B cell (primary cell): ENCODE measurements around the gene TAF11. TPM values are rescaled to one million over a fixed set of nuclear protein-coding genes. Genes with fewer than 3 reads are reported as not detected.

ENCODE experiments used
- ATAC-seq: fragments of 200-7000 bp; cut with Tn5 transposase; one replicate; pipeline ENCODE4 v1.10.0; 2021; ENCODE audit warnings: low read depth, mild to moderate bottlenecking, moderate number of reproducible peaks, moderate library complexity
- CTCF ChIA-PET: fragments of 350-600 bp; sonication (Branson Sonifier 250); formaldehyde crosslinking; loops from one replicate; lab custom pipeline; 2021; ENCODE audit warnings: antibody characterized with exemption, inconsistent platforms; lab: Charles Lee
- POLR2A ChIA-PET: fragments of 350-600 bp; sonication (Branson Sonifier 250); formaldehyde crosslinking; loops from one replicate; lab custom pipeline; 2021; ENCODE audit warnings: antibody characterized with exemption; lab: Charles Lee
- DNase-seq: peaks from one replicate; pipeline ENCODE4 v3.0.0; 2013
- H2AFZ ChIP-seq: 2 replicates; pipeline ENCODE4 v1.6.1; 2012; ENCODE audit warnings: mild to moderate bottlenecking, low read depth, low read length; ENCODE audit not compliant: insufficient read depth, poor library complexity, severe bottlenecking
- H3K27ac ChIP-seq, 2 donors: 1 replicate in 1 of 2; 2 replicates in 1 of 2; pipeline ENCODE4 v1.5.1; 2012 to 2013; ENCODE audit warnings: low read length in 2 of 2, mild to moderate bottlenecking in 2 of 2, moderate library complexity in 1 of 2
- H3K27me3 ChIP-seq, 4 experiments: fragments of 200-600 bp in 1 of 4; sonication (generic) in 1 of 4; replicated peaks in 1 of 4; 1 replicate in 2 of 4; 2 replicates in 2 of 4; pipeline versions ENCODE4 v1.6.1 to v1.7.0; 2013 to 2016; ENCODE audit warnings: low read length in 3 of 4, mild to moderate bottlenecking in 2 of 4, mixed read lengths in 1 of 4, moderate library complexity in 1 of 4; ENCODE audit not compliant: insufficient read depth in 4 of 4, control insufficient read depth in 3 of 4; ENCODE audit errors: control extremely low read depth in 1 of 4
- H3K36me3 ChIP-seq, 2 experiments: replicated peaks in 1 of 2; 1 replicate in 1 of 2; 2 replicates in 1 of 2; pipeline versions ENCODE4 v1.6.1 to v1.7.1; 2013; ENCODE audit warnings: low read length in 1 of 2; ENCODE audit not compliant: insufficient read depth in 2 of 2, control insufficient read depth in 1 of 2; ENCODE audit errors: control extremely low read depth in 1 of 2, extremely low read depth in 1 of 2
- H3K4me1 ChIP-seq, 2 donors: fragments of 200-600 bp in 1 of 2; sonication (generic) in 1 of 2; 1 replicate in 1 of 2; 2 replicates in 1 of 2; pipeline versions ENCODE4 v1.5.1 to v1.6.1; 2013 to 2017; ENCODE audit warnings: low read length in 2 of 2; ENCODE audit not compliant: control insufficient read depth in 2 of 2, insufficient read depth in 2 of 2
- H3K4me2 ChIP-seq: replicated peaks from 2 replicates; pipeline ENCODE3; 2012; ENCODE audit warnings: mild to moderate bottlenecking, low read depth, low read length; ENCODE audit not compliant: poor library complexity, severe bottlenecking
- H3K4me3 ChIP-seq, 5 experiments: fragments of 200-600 bp in 1 of 5; sonication (generic) in 1 of 5; 1 replicate in 3 of 5; 2 replicates in 2 of 5; pipeline versions ENCODE4 v1.5.1 to v1.7.0; 2011 to 2016; ENCODE audit warnings: low read length in 4 of 5, mild to moderate bottlenecking in 4 of 5, low read depth in 2 of 5, control low read depth in 1 of 5, moderate library complexity in 1 of 5; ENCODE audit not compliant: insufficient read depth in 1 of 5; ENCODE audit errors: control extremely low read depth in 1 of 5, extremely low read depth in 1 of 5
- H3K79me2 ChIP-seq: fragments of 200-600 bp; sonication (generic); one replicate; pipeline ENCODE4 v1.6.0; 2016; ENCODE audit warnings: low read length; ENCODE audit not compliant: control insufficient read depth, insufficient read depth
- H3K9ac ChIP-seq: fragments of 200-600 bp; sonication (generic); 2 replicates; pipeline ENCODE4 v1.6.1; 2017; ENCODE audit warnings: mild to moderate bottlenecking, low read length, moderate library complexity
- H3K9me3 ChIP-seq, 3 donors: one replicate each; pipeline versions ENCODE4 v1.6.1 to v1.7.1; 2013; ENCODE audit warnings: low read length in 2 of 3; ENCODE audit not compliant: control insufficient read depth in 2 of 3, insufficient read depth in 1 of 3; ENCODE audit errors: control extremely low read depth in 1 of 3
- H4K20me1 ChIP-seq: 2 replicates; pipeline ENCODE4 v1.6.0; 2012; ENCODE audit warnings: mild to moderate bottlenecking, low read length; ENCODE audit not compliant: insufficient read depth, control insufficient read depth, poor library complexity, severe bottlenecking
- H3K27ac Mint-ChIP-seq: one replicate; pipeline ENCODE4 v1.8.0; 2021; ENCODE audit warnings: mixed read lengths
- H3K27me3 Mint-ChIP-seq: one replicate; pipeline ENCODE4 v1.8.0; 2021; ENCODE audit warnings: mixed read lengths
- H3K4me1 Mint-ChIP-seq: one replicate; pipeline ENCODE4 v1.8.0; 2021; ENCODE audit warnings: mixed read lengths
- H3K4me3 Mint-ChIP-seq: one replicate; pipeline ENCODE4 v1.8.0; 2021; ENCODE audit warnings: mixed read lengths
- H3K9me3 Mint-ChIP-seq: one replicate; pipeline ENCODE4 v1.8.0; 2022; ENCODE audit warnings: mixed read lengths; ENCODE audit not compliant: insufficient read depth
- EZH2 ChIP-seq: IDR thresholded peaks from 2 replicates; pipeline ENCODE4 v1.6.1; 2012; ENCODE audit warnings: borderline replicate concordance, low read depth, mild to moderate bottlenecking, moderate library complexity, low read length; ENCODE audit not compliant: insufficient read depth, poor library complexity, severe bottlenecking
- WGBS: methylation state at CpG from one replicate; pipeline ENCODE4 v1.1.5; 2013; ENCODE audit warnings: missing lambda C conversion rate; ENCODE audit not compliant: insufficient coverage; 5-methylcytosine and 5-hydroxymethylcytosine counted together
- intact Hi-C: fragments of 100-400 bp; cut with micrococcal nuclease; formaldehyde crosslinking; loops from one replicate; pipeline ENCODE4 v1.10.0; 2022
- polyA plus RNA-seq: library from polyadenylated mRNA; depleted of rRNA; stranded (reverse); fragments of >200 nt; gene quantifications from 2 replicates; pipeline ENCODE4 v1.2.3, GENCODE V29; 2012
- total RNA-seq, 2 donors: library from RNA; stranded (reverse); fragments of 120-200 nt in 1 of 2; gene quantifications; 1 replicate in 1 of 2; 2 replicates in 1 of 2; pipeline versions ENCODE4 v1.2.3 to v1.2.4, GENCODE V29; 2013 to 2022
- TF ChIP-seq, protein P1 (sequence below): fragments of 200-600 bp; IDR thresholded peaks from one replicate; pipeline ENCODE4 v1.8.0; 2022; ENCODE audit warnings: antibody characterized with exemption, mild to moderate bottlenecking

The TAF11 gene
- total and polyA plus RNA-seq, 2 donors (not counting 1 experiment from before 2014, with no cell fraction given), result 27.3 to 28.5 TPM

DNA sequence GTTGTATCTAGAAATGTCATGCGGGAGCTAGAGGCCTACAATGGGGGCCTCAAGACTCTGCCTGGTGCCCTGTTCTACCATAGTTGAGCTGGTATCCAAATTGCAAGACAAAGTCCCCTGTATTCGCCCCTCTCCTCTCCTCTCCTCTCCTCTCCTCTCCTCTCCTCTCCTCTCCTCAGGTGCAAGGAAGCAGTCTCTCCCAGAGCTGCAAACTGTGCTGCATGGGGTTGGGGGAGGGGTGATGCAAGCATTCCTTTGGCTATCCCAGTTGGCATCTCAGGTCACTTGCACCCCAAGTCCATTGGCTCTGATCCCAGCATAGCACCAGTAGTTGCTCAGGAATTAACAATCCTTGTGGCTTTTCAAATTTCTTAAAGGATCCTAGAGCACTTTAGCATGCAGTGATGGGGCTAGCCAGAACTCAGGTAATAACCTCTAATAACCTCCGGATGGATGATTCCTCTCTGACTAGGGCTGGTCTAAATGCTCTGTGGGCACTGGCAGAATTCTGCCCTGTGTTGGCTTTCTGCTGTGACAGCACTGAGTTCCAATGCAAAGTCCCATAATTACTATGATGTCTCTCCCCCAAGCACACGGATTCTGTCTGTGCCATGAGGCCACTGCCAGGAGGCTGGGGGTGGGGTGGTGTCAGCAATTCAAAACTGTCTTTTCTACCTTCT is 35.3 kb downstream of the TAF11 start:
- Histone ChIP-seq H3K79me2 (peaks cover 4% of the 10 kb centered on the region), H3K27me3 (no peaks in the 10 kb centered on the region), H3K9ac (no peak overlapping the region), H4K20me1 (no peaks in the 10 kb centered on the region), H2AFZ (no peak overlapping the region), H3K4me3 (no peak overlapping the region), H3K4me1 (no peaks in the 10 kb centered on the region), H3K9me3 (no peaks in the 10 kb centered on the region), H3K27ac (no peak overlapping the region), H3K4me2 (no peak overlapping the region), H3K36me3 (peaks cover 4 to 38% of the 10 kb centered on the region in 2 experiments)
- DNase-seq (no peak), ATAC-seq (no peak)
- TF ChIP-seq, protein P1, sequence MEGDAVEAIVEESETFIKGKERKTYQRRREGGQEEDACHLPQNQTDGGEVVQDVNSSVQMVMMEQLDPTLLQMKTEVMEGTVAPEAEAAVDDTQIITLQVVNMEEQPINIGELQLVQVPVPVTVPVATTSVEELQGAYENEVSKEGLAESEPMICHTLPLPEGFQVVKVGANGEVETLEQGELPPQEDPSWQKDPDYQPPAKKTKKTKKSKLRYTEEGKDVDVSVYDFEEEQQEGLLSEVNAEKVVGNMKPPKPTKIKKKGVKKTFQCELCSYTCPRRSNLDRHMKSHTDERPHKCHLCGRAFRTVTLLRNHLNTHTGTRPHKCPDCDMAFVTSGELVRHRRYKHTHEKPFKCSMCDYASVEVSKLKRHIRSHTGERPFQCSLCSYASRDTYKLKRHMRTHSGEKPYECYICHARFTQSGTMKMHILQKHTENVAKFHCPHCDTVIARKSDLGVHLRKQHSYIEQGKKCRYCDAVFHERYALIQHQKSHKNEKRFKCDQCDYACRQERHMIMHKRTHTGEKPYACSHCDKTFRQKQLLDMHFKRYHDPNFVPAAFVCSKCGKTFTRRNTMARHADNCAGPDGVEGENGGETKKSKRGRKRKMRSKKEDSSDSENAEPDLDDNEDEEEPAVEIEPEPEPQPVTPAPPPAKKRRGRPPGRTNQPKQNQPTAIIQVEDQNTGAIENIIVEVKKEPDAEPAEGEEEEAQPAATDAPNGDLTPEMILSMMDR, result no peak
- TF ChIP-seq EZH2, result no peak
- no peaks in the 10 kb centered on the region for H3K9me3 Mint-ChIP-seq
- WGBS, result 94% methylated on average over 2 of the region's 4 CpGs
- POLR2A ChIA-PET, result no interaction called here
- no peak overlapping the region for H3K4me3 Mint-ChIP-seq
- intact Hi-C loops, result no loop called here
- H3K27me3 Mint-ChIP-seq, result no peaks in the 10 kb centered on the region
- CTCF ChIA-PET, result no interaction called here
- H3K27ac Mint-ChIP-seq, result no peak overlapping the region
- no peaks in the 10 kb centered on the region for H3K4me1 Mint-ChIP-seq

DNA sequence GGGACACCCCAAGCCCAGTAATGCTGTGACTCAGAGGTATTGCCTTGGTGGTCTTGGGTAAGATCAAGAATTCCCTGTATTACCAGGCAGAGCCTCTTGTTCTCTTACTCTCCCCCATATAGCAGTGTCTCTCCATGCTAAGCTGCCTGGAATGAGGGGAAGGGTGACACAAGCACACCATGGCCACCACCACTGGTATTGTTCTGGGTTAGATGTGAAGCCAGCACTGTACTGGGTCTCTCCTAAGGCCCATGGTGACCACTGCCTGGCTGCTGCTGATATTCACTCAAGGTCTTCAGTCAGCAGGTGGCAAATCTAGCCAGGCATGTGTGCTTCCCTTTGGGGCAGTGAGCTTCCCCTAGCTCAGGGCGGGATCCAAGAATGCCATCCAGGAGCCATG is 36.5 kb downstream of the TAF11 start:
- no peaks in the 10 kb centered on the region for H3K9me3 ChIP-seq
- no peak overlapping the region for H3K27ac Mint-ChIP-seq

More for the DNA sequence above, 36.5 kb downstream of the TAF11 start:
- H3K9me3 Mint-ChIP-seq, result no peaks in the 10 kb centered on the region
- POLR2A ChIA-PET, result no interaction called here
- no peak overlapping the region for H3K4me3 ChIP-seq
- H2AFZ ChIP-seq, result no peak overlapping the region
- H3K27me3 ChIP-seq, result no peaks in the 10 kb centered on the region
- no peak overlapping the region for H3K4me3 Mint-ChIP-seq
- H3K4me1 Mint-ChIP-seq, result no peaks in the 10 kb centered on the region
- H3K27me3 Mint-ChIP-seq, result no peaks in the 10 kb centered on the region
- ATAC-seq (no peak), DNase-seq (no peak)
- no peak overlapping the region for H3K9ac ChIP-seq
- H3K4me1 ChIP-seq, result no peaks in the 10 kb centered on the region
- intact Hi-C loops, result no loop called here
- TF ChIP-seq, protein P1, result no peak
- no peak for TF ChIP-seq EZH2
- peaks cover 0 to 26% of the 10 kb centered on the region in 2 experiments for H3K36me3 ChIP-seq
- H4K20me1 ChIP-seq, result no peaks in the 10 kb centered on the region
- WGBS, result 90% methylated on average over 1 of the region's 1 CpG
- CTCF ChIA-PET, result no interaction called here
- no peak overlapping the region for H3K27ac ChIP-seq
- H3K4me2 ChIP-seq, result no peak overlapping the region
- peaks cover 4% of the 10 kb centered on the region for H3K79me2 ChIP-seq
